Measurements from ENCODE around the gene CPHXL2. TPM values are rescaled to one million over a fixed set of nuclear protein-coding genes. Genes with fewer than 3 reads are reported as not detected.
A peak's percentile ranks its signal among the peaks of the same experiment; 100 is the strongest.

The CPHXL2 gene
- total and polyA plus RNA-seq, 12 donors: not detected

GRCh38 chr16:75658175-75658574 lies 18.6 kb downstream of the CPHXL2 start:
- intact Hi-C loops (cut with DNase I): loop anchor here in 3 of 10 donors (10.0 kb wide), 2 partner anchors 107 to 1537 kb away; partner anchors contain the start of genes MON1B (in 1 of the 3) and SYCE1L (in 1 of the 3)
- 92 to 93% methylated on average over 2 of the region's 2 CpGs for WGBS, 2 donors

GRCh38 chr16:75653922-75654321 lies 22.9 kb downstream of the CPHXL2 start:
- WGBS, 2 donors: 38 to 41% methylated on average over 1 of the region's 1 CpG
- no peak overlapping the region for H3K27ac ChIP-seq
- intact Hi-C loops (cut with DNase I): loop anchor here in 4 of 10 donors (5.0 to 10.0 kb wide), 3 partner anchors 108 to 1541 kb away; partner anchors contain the start of genes MON1B (in 1 of the 4) and SYCE1L (in 1 of the 4)

More at GRCh38 chr16:75658175-75658574, 18.6 kb downstream of the CPHXL2 start:
- TF ChIP-seq CTCF (IDR thresholded peaks at IDR 0.05): no peak
- DNase-seq (no peak), ATAC-seq (no peak)
- Histone ChIP-seq H3K4me1 (peaks cover 0 to 50% (median 22%) of the 10 kb centered on the region in 9 donors), H3K9me3 (no peaks in the 10 kb centered on the region), H3K27me3 (no peaks in the 10 kb centered on the region), H3K36me3 (peaks cover 0 to 82% (median 51%) of the 10 kb centered on the region in 9 donors), H3K4me3 (no peak overlapping the region), H3K27ac (no peak overlapping the region)

GRCh38 chr16:75648265-75649076 lies 28.3 kb downstream of the CPHXL2 start:
- 0% methylated on average over 62 of the region's 62 CpGs for WGBS, 2 donors
- peak; percentile 56 to 87 (median 76) for ATAC-seq

More at GRCh38 chr16:75653922-75654321, 22.9 kb downstream of the CPHXL2 start:
- ATAC-seq (no peak), DNase-seq (no peak)
- H3K27me3 ChIP-seq: no peaks in the 10 kb centered on the region
- H3K4me1 ChIP-seq: peaks cover 0 to 70% (median 46%) of the 10 kb centered on the region in 9 donors
- TF ChIP-seq CTCF (IDR thresholded peaks at IDR 0.05): no peak
- H3K36me3 ChIP-seq: peaks cover 0 to 54% (median 47%) of the 10 kb centered on the region in 9 donors
- H3K4me3 ChIP-seq: no peak overlapping the region
- no peaks in the 10 kb centered on the region for H3K9me3 ChIP-seq

More at GRCh38 chr16:75648265-75649076, 28.3 kb downstream of the CPHXL2 start:
- H3K27ac ChIP-seq: peak overlapping the region; percentile 90 to 99 (median 98)
- H3K4me3 ChIP-seq: peak overlapping the region; percentile 62 to 100 (median 96)
- peaks cover 0 to 72% (median 68%) of the 10 kb centered on the region in 9 donors for H3K4me1 ChIP-seq
- H3K36me3 ChIP-seq: peaks cover 0 to 26% (median 0%) of the 10 kb centered on the region in 9 donors
- peak; percentile 83 to 89 for DNase-seq
- H3K9me3 ChIP-seq: no peaks in the 10 kb centered on the region
- no peaks in the 10 kb centered on the region for H3K27me3 ChIP-seq
- no peak for TF ChIP-seq CTCF (IDR thresholded peaks at IDR 0.05)
- intact Hi-C loops (cut with DNase I): loop anchor here in 3 of 10 donors (5.0 to 10.0 kb wide), 3 partner anchors 91 to 116 kb away; partner anchors contain the start of gene TMEM231 (in 1 of the 3)

Data from heart right ventricle (tissue), 16 donors.